GM12878 (cell line): Measurements from ENCODE around the gene NFATC1. TPM values are rescaled to one million over a fixed set of nuclear protein-coding genes. Genes with fewer than 3 reads are reported as not detected.
A peak's percentile ranks its signal among the peaks of the same experiment; 100 is the strongest.

Experiments
- ATAC-seq: fragments of 200-7000 bp; cut with Tn5 transposase; 3 replicates; pipeline ENCODE4 v1.9.1; 2020; ENCODE audit warnings: mild to moderate bottlenecking, moderate library complexity
- BruUV-seq: library from RNA; stranded (reverse); fragments of 400-500 nt; replicated peaks from 2 replicates; lab custom pipeline; 2021; lab: Mats Ljungman, UMichigan
- CTCF ChIA-PET: fragments of 300-600 bp; sonication (Branson Sonifier 250); formaldehyde crosslinking; extraction: SDS; loops from one replicate; lab custom pipeline; 2021; ENCODE audit warnings: inconsistent platforms; lab: Yijun Ruan, JAX
- POLR2A ChIA-PET: fragments of 350-600 bp; formaldehyde crosslinking; extraction: SDS; loops from one replicate; lab custom pipeline; 2021; ENCODE audit warnings: inconsistent platforms; lab: Charles Lee
- RAD21 ChIA-PET: fragments of 300-600 bp; sonication (Branson Sonifier 250); formaldehyde crosslinking; loops from one replicate; lab custom pipeline; 2023; ENCODE audit warnings: antibody characterized with exemption; ENCODE audit not compliant: unreplicated experiment; lab: Charles Lee
- SMC1A ChIA-PET: fragments of 300-600 bp; sonication (Branson Sonifier 250); formaldehyde crosslinking; loops from one replicate; lab custom pipeline; 2023; ENCODE audit not compliant: unreplicated experiment, uncharacterized antibody; lab: Charles Lee
- DNase-seq: peaks from one replicate; pipeline ENCODE4 v3.0.0-alpha.2; 2011; ENCODE audit warnings: low read depth, low spot score
- FAIRE-seq: peaks from 3 replicates; lab custom pipeline; 2011; peaks lifted over from hg19 to GRCh38; lab: Jason Lieb, UNC
- H2AFZ ChIP-seq: 2 replicates; pipeline ENCODE4 v1.6.0; 2011; ENCODE audit warnings: low read depth, low read length, control low read depth; ENCODE audit not compliant: control insufficient read depth
- H3K27ac ChIP-seq: 2 replicates; pipeline ENCODE4 v1.5.1; 2011; ENCODE audit warnings: control low read depth; ENCODE audit not compliant: control insufficient read depth, insufficient read depth
- H3K27me3 ChIP-seq, 2 experiments: replicated peaks in 1 of 2; 2 replicates each; pipeline versions ENCODE4 v1.6.0 to v1.6.1; 2011; ENCODE audit warnings: low read length in 1 of 2; ENCODE audit not compliant: control insufficient read depth in 2 of 2, insufficient read depth in 2 of 2
- H3K36me3 ChIP-seq, 2 experiments: 2 replicates each; pipeline ENCODE4 v1.5.1; 2011; ENCODE audit warnings: low read length in 1 of 2; ENCODE audit not compliant: control insufficient read depth in 2 of 2, insufficient read depth in 2 of 2
- H3K4me1 ChIP-seq: 2 replicates; pipeline ENCODE4 v1.6.1; 2011; ENCODE audit warnings: mild to moderate bottlenecking, low read length, moderate library complexity, mixed read lengths; ENCODE audit not compliant: control insufficient read depth, insufficient read depth
- H3K4me2 ChIP-seq: 2 replicates; pipeline ENCODE4 v1.6.0; 2011; ENCODE audit warnings: control low read depth; ENCODE audit not compliant: control insufficient read depth, insufficient read depth
- H3K4me3 ChIP-seq: fragments of 200-600 bp; sonication (generic); 2 replicates; pipeline ENCODE4 v1.5.1; 2016
- H3K79me2 ChIP-seq: 2 replicates; pipeline ENCODE4 v1.6.0; 2011; ENCODE audit warnings: low read length; ENCODE audit not compliant: control insufficient read depth, insufficient read depth
- H3K9ac ChIP-seq: 2 replicates; pipeline ENCODE4 v1.8.0; 2011; ENCODE audit warnings: low read length, control low read depth, mixed read lengths; ENCODE audit not compliant: control insufficient read depth, insufficient read depth
- H3K9me3 ChIP-seq: replicated peaks from 3 replicates; pipeline ENCODE4 v1.5.1; 2011; ENCODE audit warnings: mild to moderate bottlenecking, low read length; ENCODE audit not compliant: control insufficient read depth, insufficient read depth
- H4K20me1 ChIP-seq: 2 replicates; pipeline ENCODE4 v1.6.0; 2011; ENCODE audit not compliant: control insufficient read depth, insufficient read depth
- BHLHE40 ChIP-seq, 2 experiments: fragments of 450-650 bp in 1 of 2; IDR thresholded peaks; 2 replicates each; pipeline ENCODE4 v1.6.1; 2011 to 2017; ENCODE audit warnings: low read depth in 2 of 2, borderline replicate concordance in 1 of 2, improper control_type of control experiment in 1 of 2, low read length in 1 of 2, mild to moderate bottlenecking in 1 of 2
- CHD2 ChIP-seq: IDR thresholded peaks from 2 replicates; pipeline ENCODE4 v1.6.1; 2011; ENCODE audit warnings: low read depth, low read length, improper control_type of control experiment, borderline replicate concordance
- DPF2 ChIP-seq: fragments of 450-650 bp; IDR thresholded peaks from 2 replicates; pipeline ENCODE4 v1.6.1; 2017; ENCODE audit warnings: mild to moderate bottlenecking
- EGR1 ChIP-seq, 2 experiments: IDR thresholded peaks; 1 replicate in 1 of 2; 2 replicates in 1 of 2; pipeline ENCODE4 v1.6.1; 2011 to 2012; ENCODE audit warnings: low read depth in 2 of 2, low read length in 2 of 2, borderline replicate concordance in 1 of 2, mild to moderate bottlenecking in 1 of 2, moderate library complexity in 1 of 2
- EP300 ChIP-seq, 2 experiments: fragments of 150-350 bp in 1 of 2; IDR thresholded peaks; 2 replicates each; pipeline ENCODE4 v1.6.1; 2011 to 2012; ENCODE audit warnings: low read depth in 2 of 2, low read length in 2 of 2, borderline replicate concordance in 1 of 2, improper control_type of control experiment in 1 of 2, inconsistent platforms in 1 of 2; ENCODE audit not compliant: control insufficient read depth in 1 of 2
- HDAC6 ChIP-seq: fragments of 200-600 bp; sonication (generic); IDR thresholded peaks from one replicate; pipeline ENCODE4 v1.8.0; 2017; ENCODE audit warnings: antibody characterized with exemption; ENCODE audit not compliant: unreplicated experiment
- MEF2B ChIP-seq: fragments of 450-650 bp; IDR thresholded peaks from 2 replicates; pipeline ENCODE4 v1.6.1; 2018; ENCODE audit warnings: mild to moderate bottlenecking, moderate library complexity; ENCODE audit not compliant: partially characterized antibody, poor library complexity, severe bottlenecking
- POLR2A ChIP-seq: IDR thresholded peaks from 2 replicates; pipeline ENCODE4 v1.6.1; 2011; ENCODE audit warnings: low read depth, mild to moderate bottlenecking, low read length
- TCF12 ChIP-seq: IDR thresholded peaks from 2 replicates; pipeline ENCODE4 v1.6.1; 2011; ENCODE audit warnings: low read depth, mild to moderate bottlenecking, low read length
- TCF3 ChIP-seq: IDR thresholded peaks from 2 replicates; pipeline ENCODE4 v1.6.1; 2012; ENCODE audit warnings: low read depth, mild to moderate bottlenecking, low read length, borderline replicate concordance; ENCODE audit not compliant: insufficient read depth
- ZNF687 ChIP-seq: fragments of 450-650 bp; IDR thresholded peaks from 2 replicates; pipeline ENCODE4 v1.6.1; 2017; ENCODE audit warnings: mild to moderate bottlenecking, moderate library complexity
- WGBS: methylation state at CpG from one replicate; pipeline ENCODE4 v1.1.6; 2016; ENCODE audit warnings: low lambda C conversion rate; ENCODE audit not compliant: insufficient replicate concordance, insufficient coverage; ENCODE audit errors: missing lambda C conversion rate; 5-methylcytosine and 5-hydroxymethylcytosine counted together
- in situ Hi-C: fragments of 300-500 bp; cut with MboI; formaldehyde crosslinking; loops from 9 replicates; pipeline ENCODE4 v1.14.3; 2018; ENCODE audit warnings: mixed read lengths
- intact Hi-C: fragments of 100-400 bp; cut with micrococcal nuclease; formaldehyde crosslinking; loops from one replicate; pipeline ENCODE4 v1.14.2; 2022; ENCODE audit not compliant: unreplicated experiment
- polyA plus RNA-seq, 11 experiments: library from polyadenylated mRNA; depleted of rRNA in 4 of 11; unstranded in 6 of 11; stranded (reverse) in 5 of 11; fragments of >200 nt; fragmentation: Nextera tagmentation in 4 of 11; fragmentation: Illumina TruSeq in 1 of 11; extraction: Ambion mirVana in 4 of 11; extraction: Trizol in 1 of 11; gene quantifications; 1 replicate in 1 of 11; 2 replicates in 10 of 11; pipeline versions ENCODE4 v1.2.1 to v1.2.3, GENCODE V29; 2011 to 2016; ENCODE audit warnings: inconsistent platforms in 2 of 11, missing spikeins in 2 of 11, low read depth in 1 of 11
- total RNA-seq, 4 experiments: library from RNA; depleted of rRNA in 3 of 4; stranded (reverse); fragments of >200 nt in 3 of 4; fragmentation: Illumina TruSeq in 1 of 4; extraction: Trizol in 1 of 4; gene quantifications; 2 replicates each; pipeline versions ENCODE4 v1.2.1 to v1.2.3, GENCODE V29; 2013 to 2021

Gene NFATC1
- total and polyA plus RNA-seq, 10 of the 15 experiments (the other 5 are each of a cell fraction or from before 2014, with no cell fraction given) = 0.84 to 20.8 (median 5.1) TPM

GRCh38 chr18:79466591-79466990, 70.9 kb downstream of the NFATC1 start:
- Histone ChIP-seq H3K79me2 (no peaks in the 10 kb centered on the region), H3K27ac (peak overlapping the region; percentile 0; the same call in 1 of the 2 replicates), H3K9ac (no peak overlapping the region), H3K27me3 (no peaks in the 10 kb centered on the region), H2AFZ (no peak overlapping the region; the same call in 1 of the 2 replicates), H4K20me1 (no peaks in the 10 kb centered on the region), H3K4me1 (peaks cover 21% of the 10 kb centered on the region), H3K4me2 (peak overlapping the region; percentile 43; the same call in 1 of the 2 replicates), H3K4me3 (0 out of 2 replicates have a peak overlapping the region, but pooled peaks have one; percentile 21), H3K9me3 (no peaks in the 10 kb centered on the region), H3K36me3 (peaks cover 0 to 2% of the 10 kb centered on the region in 2 experiments; a peak in 2 of 4 replicates)
- BruUV-seq = no TSS peak
- RAD21 ChIA-PET = interaction anchor here (1.2 to 3.7 kb wide), 5 partner anchors 31 to 87 kb away, joined by 5 to 22 read pairs (median 15); no protein-coding TSS in a partner anchor
- POLR2A ChIA-PET = interaction anchor here (1.2 to 2.1 kb wide), 3 partner anchors 57 to 63 kb away, joined by 3 to 12 read pairs (median 5); no protein-coding TSS in a partner anchor
- 4% methylated on average over 16 of the region's 16 CpGs for WGBS
- FAIRE-seq (no peak), ATAC-seq (peak; percentile 32), DNase-seq (no peak)
- TF ChIP-seq ZNF687 (peak; percentile 75), MEF2B (peak; percentile 63), EGR1 (IDR thresholded peaks at IDR 0.05; ENCODE audit: borderline replicate concordance in 1 of 2, low read depth in 2 of 2, low read length in 2 of 2) (no peak), HDAC6 (no peak), DPF2 (0 out of 2 replicates have a peak, but pooled peaks have one; percentile 26), EP300 (IDR thresholded peaks at IDR 0.05; ENCODE audit: borderline replicate concordance in 1 of 2, control insufficient read depth in 1 of 2, low read depth in 2 of 2, low read length in 2 of 2) (peak in 1 of 2 experiments; percentile 22; a peak in 1 of 4 replicates), CHD2 (peak; percentile 16; the same call in 1 of the 2 replicates), BHLHE40 (IDR thresholded peaks at IDR 0.05; ENCODE audit: borderline replicate concordance in 1 of 2, low read depth in 2 of 2, low read length in 1 of 2) (peak; percentile 64 to 74; a peak in 2 of 4 replicates), TCF12 (peak; percentile 89), TCF3 (peak; percentile 78; the same call in 1 of the 2 replicates), POLR2A (0 out of 2 replicates have a peak, but pooled peaks have one; percentile 13)
- intact Hi-C loops = loop anchor here (5.0 kb wide), 2 partner anchors 41 to 69 kb away; partner anchors contain the start of gene NFATC1
- CTCF ChIA-PET = interaction anchor here (2.1 kb wide), 1 partner anchor 70 kb away, joined by 10 read pairs; no protein-coding TSS in a partner anchor
- SMC1A ChIA-PET = interaction anchor here (1.4 to 2.1 kb wide), 5 partner anchors 25 to 64 kb away, joined by 5 to 15 read pairs (median 11); no protein-coding TSS in a partner anchor
- in situ Hi-C loops = loop anchor here (5.0 kb wide), 1 partner anchor 36 kb away; no protein-coding TSS in a partner anchor
